Activated CD8-positive, alpha-beta memory T cell treated with anti-CD3 and anti-CD28 coated beads, Interleukin-2, amount 50 U/mL, for 24 hours (primary cell): ENCODE measurements around the gene MOB3A.

Experiments
- DNase-seq: peaks from one replicate; pipeline ENCODE4 v3.0.0-alpha.2; 2020; ENCODE audit errors: extremely low read depth

The MOB3A gene

DNA sequence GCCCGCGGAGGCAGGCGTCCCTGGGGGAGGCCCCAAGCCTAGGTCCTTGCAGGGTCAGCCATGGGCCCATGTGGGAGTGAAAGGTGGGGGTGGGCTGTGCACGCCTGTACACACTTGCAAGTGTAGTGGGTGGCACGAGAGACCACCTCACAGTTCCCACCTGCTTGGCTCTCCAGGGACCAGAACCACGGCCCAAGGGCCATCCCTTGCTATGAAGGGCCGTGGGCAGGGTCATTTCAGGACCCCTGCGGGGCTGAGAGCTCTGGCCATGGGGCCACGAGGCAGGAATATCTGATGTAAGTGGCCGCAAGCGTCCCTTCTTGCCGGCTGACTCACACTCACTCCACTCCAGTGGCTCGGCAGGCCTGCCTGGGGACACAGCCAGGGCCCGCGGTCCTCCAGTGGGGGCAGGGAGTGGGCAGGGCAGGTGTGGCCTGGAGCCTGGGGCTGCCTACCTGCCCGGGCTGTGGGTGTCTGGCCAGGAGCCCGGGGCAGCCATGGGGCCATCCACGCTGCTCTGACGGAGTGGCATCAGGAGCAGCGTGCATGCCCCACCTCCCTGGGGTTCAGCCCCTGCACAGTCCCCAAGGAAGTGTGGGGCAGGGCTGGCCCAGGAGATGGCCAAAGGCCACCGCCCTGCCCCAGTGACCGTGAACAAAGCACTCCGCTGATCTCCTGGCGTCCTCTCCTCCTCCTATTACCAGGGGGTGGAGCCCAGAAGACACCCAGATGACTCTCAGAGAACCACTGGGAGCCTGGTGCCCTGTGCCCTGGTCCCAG, 36.5 kb downstream of the MOB3A start:
- DNase-seq = no peak

DNA sequence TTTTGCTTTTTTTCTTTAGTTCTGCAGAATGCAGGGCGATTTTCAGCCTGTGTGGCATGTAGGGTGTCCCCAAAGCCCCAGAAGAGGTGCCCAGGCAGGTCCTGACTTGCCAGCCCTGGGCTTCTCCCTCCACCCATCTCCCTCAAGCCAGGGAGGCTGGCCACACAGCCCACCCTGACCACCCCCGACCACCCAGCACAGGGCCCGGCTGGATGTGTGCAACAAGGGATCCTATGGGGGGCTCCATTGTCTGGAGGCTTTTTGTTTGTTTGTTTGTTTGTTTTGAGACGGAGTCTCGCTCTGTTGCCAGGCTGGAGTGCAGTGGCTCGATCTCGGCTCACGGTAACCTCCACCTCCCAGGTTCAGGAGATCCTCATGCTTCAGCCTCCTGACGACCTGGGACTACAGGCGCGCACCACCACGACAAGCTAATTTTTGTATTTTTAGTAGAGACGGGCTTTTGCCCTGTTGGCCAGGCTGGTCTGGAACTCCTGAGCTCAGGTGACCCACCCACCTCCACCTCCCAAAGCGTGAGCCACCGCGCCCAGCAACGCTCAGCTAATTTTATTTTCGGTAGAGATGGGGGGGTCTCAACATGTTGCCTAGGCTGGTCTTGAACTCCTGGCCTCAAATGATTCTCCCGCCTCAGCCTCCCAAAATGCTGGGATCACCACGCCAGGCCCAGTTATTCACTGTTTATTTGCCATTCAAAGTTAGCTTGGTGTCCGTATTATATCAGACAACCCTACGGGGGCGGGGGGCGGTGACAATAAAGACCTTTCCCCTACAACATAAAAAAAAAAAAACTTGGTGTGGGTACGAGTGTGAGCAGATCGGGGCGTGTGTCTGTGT, 37.3 kb downstream of the MOB3A start:
- DNase-seq = no peak

DNA sequence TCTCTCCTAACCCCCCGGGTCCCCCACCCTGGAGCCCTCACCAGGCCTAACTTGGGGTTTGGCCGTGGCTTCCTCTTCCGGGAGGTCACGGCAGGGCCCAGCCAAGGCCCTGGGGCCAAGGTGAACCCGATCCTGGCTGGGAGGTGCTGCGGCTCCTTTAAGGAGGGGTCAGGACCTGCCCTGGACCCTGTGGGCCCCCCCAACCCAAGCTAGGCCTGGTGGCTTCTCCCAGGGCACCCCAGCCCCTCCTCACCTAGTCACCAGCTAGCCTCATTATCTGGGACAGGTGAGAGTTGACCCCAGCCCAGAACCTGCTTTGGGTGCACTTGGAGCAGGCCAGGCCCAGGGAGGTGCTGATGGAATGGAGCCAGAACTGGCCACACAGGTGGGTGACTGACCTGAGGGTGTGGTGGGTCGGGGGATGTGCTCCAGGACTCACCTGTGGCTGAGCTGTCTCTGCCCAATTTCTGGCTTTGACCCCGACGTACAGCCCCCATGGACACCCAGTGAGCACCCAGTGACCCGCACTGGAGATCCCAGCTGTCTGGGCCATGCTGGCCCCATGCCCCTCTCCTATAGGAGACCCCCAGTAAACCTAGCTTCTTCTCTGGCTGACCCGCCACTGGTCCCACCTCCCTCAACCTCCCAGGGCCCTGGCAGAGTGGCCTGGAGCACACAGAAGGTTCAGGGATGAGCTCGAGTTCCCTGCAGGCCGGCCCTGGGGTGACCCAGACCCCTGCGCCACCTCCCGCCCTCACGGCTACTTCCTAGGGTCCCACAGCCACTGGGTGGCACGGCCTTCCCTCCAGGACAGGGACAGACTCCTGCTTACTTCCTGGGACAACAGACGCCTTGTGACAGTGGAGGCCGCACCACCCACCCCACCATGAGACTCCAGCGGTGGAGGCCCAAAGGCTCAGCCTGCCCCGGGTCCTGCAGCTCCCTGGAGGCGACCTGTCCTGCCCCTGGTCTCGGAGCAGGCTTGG, 38.3 kb downstream of the MOB3A start:
- DNase-seq = no peak

DNA sequence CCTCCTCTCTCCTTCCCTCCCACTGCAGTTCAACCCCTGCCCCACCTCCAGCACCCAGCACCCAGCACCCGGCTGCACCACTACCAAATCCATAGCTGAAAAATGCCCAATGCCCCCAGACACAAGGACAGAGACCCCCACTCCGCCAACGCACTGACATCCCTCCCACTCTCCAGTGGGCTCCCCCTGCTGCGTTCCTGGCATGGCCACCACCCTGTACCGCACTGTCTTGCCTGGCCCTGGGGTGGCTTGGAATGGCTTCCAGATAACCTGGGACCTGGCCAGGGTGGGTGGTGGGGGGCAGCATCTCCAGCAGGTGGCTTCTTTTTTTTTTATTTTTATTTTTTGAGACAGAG, 39.3 kb downstream of the MOB3A start:
- no peak for DNase-seq

DNA sequence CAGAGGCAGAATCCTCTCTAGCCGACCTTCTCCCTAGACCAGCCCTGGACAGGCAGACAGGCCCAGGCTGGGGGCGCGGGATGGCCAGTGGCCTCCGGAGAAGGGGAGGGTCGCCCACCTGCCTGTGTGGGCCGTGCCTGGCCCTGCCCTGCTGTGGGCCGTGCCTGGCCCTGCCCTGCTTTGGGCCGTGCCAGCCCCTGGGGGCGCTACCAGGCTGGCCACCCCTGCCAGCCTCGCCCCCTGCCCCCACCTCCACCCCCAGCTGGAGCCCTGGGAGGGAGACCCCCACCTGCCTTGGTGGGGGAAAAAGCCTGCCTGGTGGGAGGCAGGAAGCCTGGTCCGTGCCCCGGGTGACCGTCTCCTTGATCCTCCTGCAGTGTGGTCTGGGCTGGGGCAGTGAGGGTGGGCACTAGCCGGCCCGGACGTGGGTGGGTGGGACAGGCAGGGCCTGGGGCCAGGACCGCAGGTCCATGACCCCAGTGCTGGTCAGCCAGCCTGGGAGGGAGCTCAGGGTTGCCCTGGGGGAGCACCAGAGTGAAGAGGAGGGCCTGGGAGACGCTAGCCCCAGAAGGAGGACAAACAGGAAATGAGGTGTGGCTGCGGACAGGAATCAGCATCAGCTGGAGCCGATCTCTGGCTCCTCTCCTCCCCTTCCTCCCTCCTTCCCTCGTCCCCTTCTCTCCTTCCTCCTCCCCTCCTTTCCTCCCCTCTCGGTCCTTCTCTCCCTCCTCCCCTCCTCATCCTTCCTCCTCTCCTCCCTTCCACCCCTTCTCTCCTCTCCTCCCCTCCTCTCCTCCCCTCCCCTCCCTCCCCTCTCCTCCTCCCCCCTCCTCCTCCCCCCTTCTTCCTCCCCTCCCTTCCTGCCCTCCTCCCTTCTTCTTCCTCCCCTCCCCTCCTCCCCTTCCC, 39.9 kb downstream of the MOB3A start:
- DNase-seq = no peak

DNA sequence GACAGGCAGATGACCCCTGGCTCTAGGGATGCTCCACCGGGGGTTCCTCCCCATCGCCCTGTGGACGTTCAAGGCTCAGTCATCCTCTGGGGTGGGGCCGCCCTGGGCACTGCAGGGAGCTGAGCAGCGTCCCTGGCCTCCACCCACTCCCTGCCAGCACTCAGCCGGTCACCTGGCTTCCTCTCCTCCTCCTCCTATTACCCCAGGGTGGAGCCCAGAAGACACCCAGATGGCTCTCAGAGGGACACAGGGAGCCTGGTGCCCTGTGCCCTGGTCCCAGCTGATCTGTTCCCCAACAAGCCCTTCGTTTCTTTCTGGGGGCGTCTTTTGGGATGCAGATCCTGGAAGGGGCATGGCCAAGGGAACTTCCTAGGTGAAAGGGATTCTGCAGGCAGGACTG, 41.4 kb downstream of the MOB3A start:
- DNase-seq = no peak

DNA sequence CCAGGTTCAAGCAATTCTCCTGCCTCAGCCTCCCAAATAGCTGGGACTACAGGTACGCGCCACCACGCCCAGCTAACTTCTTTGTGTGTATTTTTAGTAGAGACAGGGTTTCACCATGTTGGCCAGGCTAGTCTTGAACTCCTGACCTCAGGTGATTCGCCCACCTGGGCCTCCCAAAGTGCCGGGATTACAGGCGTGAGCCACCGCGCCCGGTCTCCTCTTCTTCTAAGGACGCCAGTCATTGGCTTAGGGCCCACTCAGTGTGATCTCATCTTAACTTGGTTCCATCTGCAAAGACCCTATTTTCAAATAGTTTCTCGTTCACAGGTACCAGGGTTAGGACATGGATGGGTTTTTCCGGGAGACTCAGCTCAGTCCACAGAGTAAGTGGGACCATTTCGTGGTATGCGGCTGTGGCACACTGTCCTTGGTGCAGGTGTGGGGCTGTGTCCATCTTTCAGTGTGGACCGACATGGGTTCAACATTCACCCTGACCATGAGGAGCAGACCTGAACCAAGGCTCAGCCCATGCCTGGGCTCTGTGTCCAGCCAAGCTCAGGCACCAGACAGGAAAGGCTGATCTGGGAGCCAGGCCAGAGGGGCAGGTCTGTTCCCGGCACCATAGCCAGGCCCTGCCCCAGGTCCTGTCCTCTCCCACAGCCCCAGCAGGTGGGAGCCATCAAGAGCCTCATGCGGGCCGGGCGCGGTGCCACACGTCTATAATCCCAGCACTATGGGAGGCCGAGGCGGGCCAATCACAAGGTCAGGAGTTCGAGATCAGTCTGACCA, 42.3 kb downstream of the MOB3A start:
- no peak for DNase-seq

DNA sequence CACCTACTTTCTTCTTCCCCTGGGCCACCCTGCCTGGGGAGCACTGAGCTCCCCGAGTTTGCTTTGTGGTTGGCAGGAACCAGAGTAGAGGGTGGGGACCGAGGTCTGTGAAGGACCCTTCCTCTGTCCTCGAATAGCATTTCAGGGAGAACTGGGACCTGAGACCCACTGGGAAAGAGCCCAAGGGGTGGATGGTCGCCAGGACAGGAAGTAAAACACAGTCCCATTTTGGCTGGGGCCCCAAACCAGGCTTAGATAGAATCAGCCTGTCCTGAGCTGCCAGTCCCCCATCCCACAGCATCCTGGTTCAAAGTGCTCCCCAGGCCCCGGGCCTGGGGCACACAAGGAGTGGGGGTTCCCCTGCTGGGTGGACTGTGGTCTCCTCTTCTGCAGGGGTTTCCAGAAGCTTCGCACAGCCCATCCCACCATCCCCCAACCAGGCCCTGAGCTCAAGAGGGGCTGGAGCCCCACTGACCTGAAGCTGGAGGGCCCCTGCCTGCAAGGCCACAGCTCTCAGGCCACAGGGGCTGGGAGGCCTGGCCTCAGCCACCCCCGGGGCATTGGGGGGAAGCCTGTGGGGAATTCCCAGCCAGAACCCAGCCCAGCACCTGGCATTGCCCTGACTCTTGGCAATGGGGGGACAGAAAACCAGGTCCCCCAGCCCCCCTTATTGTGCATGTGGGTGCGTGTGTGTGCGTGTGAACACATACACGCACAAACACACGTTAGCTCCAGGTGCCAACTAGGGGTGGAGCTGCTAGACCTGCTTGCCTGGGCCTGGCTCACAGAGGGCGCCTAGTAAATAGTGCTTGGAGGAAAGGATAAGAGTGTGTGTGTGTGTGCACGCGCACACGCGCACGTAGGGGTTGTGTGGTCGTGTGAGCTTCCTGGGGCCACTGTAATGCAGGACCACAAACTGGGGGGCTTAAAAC, 44.1 kb downstream of the MOB3A start:
- no peak for DNase-seq

DNA sequence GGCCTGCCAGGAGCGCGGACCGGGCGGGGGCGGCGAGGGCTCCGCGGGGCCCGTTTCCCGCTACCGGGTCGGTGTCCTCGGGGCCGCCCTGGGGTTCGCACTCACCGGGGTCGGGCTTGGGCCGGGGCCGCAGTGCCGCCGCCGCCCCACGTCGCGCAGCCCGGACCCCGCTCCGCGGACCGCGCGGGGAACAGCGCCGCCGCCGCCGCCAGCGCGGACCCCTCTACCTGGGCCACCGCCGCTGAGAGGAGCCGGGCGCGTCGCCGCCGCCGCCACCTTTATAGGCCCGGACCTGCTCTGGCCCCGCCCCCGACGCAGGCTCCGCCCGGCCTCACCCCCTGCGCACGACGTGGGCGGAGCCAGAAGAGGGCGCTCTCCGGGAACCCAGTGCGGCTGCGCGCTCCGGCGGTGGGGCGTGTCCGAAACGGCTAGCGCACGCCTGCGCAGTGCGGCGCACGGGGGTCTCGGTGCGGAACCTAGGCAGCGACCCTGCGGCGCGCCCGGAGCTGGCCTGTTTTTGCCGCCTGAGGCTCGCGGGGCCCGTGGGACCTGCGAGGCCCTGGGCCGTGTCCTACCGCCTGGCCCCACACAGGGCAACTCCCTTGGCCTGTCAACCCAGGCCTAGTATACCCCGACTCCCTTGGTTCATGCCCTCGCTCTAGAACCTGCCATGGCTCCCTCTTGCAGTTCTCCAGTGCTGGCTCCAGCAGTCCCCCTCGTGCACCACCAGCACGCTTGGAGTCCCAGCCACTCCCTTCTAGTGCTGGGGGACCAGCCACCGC, 44.9 kb downstream of the MOB3A start, which contains the start of gene MKNK2:
TSS of gene MKNK2 (minus strand) at position 254 of the 782 bp plus-strand sequence. CDS start 393 bp downstream, outside the sequence.
- peak; percentile 82 for DNase-seq

DNA sequence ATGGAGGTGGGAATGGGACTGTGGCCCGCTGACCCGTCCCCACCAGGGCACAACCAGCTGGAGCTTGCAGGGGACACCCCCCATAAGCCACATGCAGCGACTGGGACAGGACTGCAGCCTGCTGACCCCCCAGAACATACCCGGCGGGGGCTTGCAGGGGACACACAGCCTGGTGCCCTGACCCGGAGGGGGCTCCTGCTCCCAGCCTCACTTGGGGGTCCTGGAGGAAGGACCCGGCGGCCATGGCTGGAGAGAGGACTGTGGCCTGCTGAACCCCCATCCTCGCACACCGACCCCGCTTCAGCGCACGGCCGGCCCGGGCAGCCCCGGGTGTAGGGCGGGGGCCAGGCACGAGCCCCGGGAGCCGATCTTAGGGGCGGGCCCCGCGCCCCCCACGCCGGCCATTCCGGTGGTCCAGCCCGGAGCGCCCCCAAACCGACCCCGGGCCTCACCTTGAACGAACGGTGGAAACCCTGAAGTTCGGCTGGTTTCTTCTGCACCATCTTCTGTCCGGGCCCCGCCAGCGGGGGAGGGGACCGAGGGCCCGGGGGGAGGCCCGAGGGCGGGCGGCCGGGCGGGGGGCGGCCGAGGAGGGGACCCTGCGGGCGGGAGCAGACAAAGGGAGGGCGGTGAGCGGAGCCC, 45.7 kb downstream of the MOB3A start:
- no peak for DNase-seq

DNA sequence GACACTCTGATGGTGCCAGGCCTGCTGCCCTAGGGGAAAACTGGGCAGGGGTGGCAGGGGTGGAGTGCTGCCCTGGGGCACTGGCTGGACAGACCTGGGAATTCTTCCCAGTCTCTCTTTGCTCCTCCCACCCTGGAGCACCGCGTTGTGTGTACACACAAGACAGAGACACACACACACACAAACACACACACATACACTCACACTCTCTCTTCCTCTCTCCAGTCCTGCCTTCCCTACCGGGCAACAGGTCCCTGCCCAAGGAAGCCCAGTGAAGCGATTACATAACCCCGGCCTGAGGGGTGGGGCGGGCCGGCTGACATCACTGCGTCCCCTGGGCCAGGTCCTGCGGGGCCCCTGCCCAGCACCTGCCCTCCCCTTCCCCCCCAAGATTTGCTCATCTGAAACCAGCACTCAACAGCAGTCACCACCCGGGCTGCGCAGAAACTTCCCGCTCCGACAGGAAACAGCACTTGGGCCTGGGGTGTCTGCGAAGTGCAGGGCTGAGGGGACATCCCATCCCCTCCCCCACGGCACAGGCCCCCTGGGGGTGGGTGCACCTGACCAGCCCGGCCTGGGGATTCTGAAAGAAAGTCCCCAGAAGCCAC, 46.3 kb downstream of the MOB3A start:
- no peak for DNase-seq

DNA sequence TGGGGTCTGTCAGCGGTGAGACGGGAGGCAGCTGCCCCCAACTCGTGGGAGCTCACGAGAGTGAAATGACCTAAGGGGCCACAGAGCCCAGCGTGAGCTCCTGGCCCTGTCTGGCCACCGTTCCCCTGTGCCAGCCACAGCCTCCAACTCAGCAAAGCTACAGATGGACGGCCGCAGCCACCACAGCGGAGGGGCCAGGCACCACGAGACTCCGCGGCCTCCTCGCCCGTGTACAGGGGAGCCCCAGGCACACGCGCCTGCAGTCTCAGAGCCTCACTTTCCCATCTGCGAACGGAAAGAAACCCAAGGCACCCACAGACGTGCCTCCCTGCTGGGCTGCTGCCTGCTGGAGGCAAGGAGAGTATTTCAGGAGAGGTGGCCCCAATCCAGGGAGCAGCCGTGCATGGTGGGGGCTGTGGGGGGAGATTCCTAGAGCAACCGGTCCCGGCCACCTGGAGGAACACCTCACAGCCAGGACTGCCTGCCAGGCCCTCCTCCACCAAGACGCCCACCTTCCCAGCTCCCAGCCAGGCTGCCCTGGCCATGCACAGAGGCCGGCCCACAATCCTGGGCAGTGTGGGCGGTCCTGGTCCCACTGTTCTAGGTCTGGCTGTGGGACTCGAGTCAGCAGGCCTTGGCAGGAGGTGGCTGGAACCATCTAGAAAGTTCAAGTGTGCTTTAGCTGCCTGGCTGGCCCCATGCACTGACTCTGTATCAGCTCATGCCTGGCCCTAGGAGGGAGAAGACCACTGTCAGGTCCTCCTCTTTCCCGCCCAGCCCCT, 47.0 kb downstream of the MOB3A start:
- no peak for DNase-seq

DNA sequence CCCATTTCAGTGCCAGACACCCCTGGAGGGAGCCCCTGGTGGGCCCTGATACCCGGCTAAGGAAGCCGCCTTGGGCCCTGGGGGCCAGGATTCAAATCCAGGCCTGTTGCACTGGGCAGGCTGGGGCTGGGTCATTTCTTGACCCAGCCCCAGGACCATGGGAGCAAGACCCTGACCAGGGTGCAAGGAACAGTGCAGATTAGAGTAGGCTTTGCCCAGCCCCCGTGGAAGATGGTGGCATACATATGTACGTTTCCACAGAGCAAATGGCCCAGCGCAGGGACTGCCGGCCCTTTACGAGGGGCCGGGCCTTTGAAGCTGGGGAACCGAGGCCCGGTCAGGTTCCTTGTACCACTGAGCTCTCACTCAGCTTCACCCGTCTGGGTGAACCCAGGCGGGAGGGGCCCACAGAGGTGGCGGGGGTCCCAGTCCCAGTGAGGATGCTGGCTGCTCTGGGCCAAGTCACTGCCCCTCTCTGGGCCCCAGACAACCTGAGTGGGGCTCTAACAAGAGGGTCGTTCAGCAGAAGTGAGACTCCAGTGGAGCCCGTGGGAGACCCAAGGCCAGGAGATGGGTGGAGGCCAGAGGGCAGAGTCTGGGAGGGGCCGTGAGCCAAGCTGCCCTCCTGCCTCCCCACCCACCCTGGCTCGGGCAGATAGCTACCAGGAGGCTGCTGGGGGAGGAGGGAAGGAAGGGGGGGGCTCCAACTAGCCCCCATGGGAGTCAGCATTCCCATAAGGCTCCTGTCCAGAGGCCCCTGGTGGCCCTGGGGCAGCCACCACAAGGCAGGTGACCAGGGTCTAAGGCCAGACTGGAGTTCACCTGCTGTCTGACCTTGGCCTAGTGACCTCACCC, 47.8 kb downstream of the MOB3A start:
- DNase-seq = no peak

DNA sequence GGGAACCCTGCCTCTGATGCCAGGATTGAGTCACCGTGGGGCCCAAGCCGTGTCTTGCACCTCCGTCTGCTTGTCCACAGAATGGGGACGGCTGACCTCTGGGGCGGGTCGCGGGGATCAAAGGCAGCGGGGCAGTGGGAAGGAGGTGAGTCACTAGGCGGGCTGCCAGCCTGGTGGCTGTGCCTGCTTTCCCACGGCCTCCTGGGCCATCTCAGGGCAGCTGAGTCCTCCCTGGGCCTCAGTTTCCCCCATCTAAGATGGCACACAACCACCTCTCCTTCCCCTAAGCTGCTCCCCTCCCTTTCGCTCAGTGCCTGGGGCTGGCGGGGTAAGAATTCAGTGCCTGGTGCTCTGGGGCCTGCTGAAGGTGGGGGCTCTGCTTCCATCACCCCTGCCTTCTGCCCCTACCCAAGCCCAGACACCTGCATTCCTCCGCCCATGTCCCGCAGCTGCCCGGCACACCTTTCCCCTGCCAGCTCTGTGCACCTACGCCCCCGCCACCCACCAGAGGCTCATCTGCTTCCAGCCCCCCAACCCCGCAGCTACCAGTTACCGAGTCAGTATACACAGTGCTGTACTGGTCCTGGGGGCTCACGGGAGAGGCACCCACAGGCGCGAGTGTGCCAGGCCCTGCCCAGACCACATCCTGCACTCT, 48.5 kb downstream of the MOB3A start:
- no peak for DNase-seq

DNA sequence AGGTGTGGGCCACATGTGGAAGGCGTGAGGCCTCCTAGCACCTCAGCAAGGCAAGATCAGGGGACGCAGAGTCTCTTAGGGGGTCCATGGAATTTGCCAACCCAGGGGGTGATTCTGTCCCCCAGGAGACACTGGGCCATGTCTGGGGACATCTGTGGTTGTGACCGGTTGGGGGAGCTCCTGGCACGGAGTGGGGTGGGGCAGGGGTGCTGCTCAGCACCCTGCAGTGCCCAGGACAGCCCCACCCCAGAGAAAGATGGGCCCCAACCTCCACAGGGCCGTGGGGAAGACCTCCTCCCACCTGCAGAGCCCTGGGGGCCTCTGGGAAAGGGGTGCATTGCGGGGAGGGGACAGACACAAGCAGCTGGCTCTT, 49.1 kb downstream of the MOB3A start:
- no peak for DNase-seq
